GM18499 (cell line): ENCODE data around the gene SLIT1.
"Not testable (repeated sequence)": the region's sequence is repeated elsewhere in the genome, so short reads cannot be mapped to it uniquely, and the experiment has no call there.

Source experiments
- ATAC-seq: cut with Tn5 transposase; IDR thresholded peaks from one replicate; pipeline ENCODE4 v1.9.1; 2021; ENCODE audit warnings: moderate number of reproducible peaks; ENCODE audit not compliant: insufficient read depth, unreplicated experiment

The SLIT1 gene

GRCh38 chr10:97090644-97091043, 95.1 kb downstream of the SLIT1 start:
- ATAC-seq: no peak

- ATAC-seq: no peak
Measured at GRCh38 chr10:97090035-97090434, 95.7 kb downstream of the SLIT1 start.

- no peak for ATAC-seq
Measured at GRCh38 chr10:97089209-97089870, 96.4 kb downstream of the SLIT1 start.

- ATAC-seq: no peak
Measured at GRCh38 chr10:97087296-97087695, 98.5 kb downstream of the SLIT1 start.

GRCh38 chr10:97086530-97086929, 99.2 kb downstream of the SLIT1 start:
- ATAC-seq: no peak

DNA sequence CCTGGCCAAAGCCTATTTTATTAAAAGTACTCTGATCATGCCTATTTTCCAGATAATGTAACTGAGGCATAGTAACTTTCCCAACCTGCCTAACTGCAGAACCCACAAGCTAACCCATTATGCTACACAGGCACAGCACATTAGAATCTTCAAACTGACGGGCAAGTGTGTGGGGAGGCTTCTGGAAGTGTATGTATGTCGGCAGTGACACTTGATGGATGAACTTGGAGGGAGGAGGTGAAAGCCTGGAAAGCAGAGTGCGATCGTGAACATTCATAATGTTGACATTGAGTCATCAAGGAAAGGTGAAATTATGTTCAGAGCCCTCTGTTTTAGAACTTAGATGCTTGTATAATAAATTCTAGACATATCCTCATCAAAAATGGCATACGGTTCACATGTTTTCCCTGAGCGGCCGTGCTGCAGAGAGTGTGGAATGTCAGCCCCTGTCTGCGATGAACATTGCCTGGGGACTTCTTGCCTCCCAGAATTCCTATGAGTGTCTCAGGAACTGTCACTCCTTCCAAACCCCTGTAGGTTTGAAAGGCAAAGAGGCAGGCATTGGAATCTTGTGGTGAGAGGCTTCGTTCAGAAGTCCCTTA, 102.4 kb downstream of the SLIT1 start:
- ATAC-seq: no peak

DNA sequence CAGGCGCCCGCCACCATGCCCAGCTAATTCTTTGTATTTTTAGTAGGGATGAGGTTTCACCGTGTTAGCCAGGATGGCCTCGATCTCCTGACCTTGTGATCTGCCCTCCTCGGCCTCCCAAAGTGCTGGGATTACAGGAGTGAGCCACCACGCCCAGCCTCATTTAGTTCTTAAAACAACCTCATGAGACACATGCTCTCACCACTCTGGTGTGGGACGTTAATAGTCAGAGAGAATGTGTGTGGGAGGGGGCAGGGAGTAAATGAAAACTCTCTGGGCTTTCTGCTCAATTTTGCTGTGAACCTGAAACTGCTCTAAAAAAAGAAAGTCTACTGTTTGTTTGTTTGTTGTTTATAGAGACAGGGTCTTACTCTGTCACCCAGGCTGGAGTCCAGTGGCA, 103.2 kb downstream of the SLIT1 start:
- not testable (repeated sequence) for ATAC-seq

DNA sequence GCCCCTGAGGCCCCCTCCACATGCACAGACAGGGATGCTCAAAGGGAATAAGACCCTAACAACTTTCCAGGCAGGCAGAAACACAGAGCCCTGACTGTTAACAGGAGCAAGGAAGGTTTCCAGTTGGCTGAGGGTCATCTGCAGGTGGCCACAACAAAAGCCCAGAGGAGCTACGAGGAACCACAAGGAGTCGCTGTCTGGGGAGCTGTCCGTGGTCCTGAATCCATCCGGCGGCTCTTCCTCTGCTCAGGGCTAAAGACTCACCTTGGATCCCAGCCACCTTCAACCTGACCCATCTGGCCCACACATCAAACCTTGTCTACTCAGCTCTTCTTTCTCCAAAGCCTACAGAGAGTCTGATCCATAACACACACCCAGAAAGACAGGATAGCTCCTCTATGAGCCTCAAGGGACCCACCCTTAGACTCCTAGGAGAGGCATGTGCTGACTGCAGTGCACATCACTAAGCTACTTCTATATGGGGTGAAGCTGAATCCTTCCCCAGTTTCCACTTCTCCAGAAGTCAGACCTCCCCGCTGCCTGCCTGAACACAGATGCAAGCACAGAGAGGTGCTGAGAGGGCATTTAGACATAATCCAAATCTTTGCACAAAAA, 104.0 kb downstream of the SLIT1 start:
- no peak for ATAC-seq

DNA sequence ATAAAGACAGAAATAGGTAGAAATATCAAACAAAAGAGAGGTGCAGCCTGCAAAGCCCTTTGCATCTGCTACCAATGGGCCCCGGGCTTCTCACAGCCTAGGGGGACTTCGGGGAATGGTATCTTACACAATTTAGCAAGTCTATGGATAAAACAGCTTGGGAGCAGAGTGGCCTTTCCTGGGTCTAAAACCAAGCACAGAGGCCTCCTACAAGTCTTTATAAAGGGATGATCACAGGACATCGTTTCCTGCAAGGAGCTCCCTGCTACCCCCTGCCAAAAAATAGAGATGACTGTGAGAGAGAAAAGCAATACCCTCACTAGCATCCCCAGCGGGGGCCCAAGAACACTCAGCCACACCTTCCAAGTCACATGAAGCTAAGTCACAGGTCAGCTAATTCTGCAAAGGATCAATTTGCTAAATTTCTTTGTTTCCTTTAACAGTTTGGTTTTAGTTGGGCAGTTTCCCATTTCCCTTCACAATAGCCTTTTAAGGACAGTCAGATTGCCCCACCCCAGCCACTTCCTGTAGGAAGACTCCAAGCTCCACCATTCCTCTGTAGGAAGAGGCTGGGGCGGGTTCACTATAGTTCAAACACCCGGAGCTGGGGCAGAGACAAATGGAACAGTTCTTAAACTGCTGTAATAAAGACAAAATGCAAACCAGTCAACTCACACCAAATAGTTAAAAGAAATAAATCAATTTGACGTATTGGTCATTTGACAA, 105.5 kb downstream of the SLIT1 start:
- ATAC-seq: no peak

GRCh38 chr10:97079448-97079847, 106.3 kb downstream of the SLIT1 start:
- ATAC-seq: no peak

DNA sequence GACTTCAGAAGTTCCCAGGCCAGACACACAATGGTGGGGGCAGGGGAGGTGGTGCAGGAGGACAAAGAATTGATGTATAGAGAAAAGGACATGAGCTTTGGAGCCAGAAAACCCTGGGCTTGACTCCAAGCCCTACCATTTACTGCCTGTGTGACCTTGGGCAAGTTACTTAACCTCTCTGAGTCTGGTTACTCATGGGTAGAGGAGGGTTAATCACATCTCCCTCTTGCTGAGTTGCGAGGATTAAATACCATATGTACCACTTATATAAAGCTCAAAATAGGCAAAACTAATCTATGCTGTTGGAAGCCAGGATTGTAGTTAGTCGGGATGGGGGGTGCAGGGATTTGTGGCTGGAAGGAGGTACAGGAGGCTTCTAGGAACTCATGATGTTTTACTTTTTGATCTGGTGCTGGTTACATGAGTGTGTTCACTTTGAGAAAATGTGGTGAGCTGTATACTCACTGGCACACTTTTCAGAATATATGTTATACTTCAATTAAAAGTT, 106.8 kb downstream of the SLIT1 start:
- ATAC-seq: no peak

- no peak for ATAC-seq
Measured at GRCh38 chr10:97078261-97078937, 107.4 kb downstream of the SLIT1 start.

GRCh38 chr10:97076781-97077180, 109.0 kb downstream of the SLIT1 start:
- no peak for ATAC-seq

- no peak for ATAC-seq
Measured at GRCh38 chr10:97075961-97076525, 109.7 kb downstream of the SLIT1 start.

DNA sequence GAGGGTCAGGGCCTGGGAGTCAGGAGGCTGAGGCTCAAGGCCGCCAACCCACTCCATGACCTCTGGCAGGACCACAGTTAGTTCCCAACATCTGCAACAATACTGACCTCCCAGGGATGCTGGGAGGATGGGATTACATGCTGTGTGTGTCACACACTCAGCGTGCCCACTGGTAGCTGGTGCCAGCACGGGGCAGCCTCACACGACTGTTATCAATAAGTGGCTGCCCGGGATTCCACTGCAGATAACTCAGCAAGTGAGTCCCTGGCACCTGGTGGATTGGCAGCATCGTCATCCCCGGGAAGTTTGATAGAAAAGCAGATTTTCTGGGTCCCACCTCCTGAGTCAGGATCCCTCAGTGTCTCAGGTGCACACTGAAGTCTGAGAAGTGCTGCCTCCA, 110.3 kb downstream of the SLIT1 start:
- no peak for ATAC-seq

DNA sequence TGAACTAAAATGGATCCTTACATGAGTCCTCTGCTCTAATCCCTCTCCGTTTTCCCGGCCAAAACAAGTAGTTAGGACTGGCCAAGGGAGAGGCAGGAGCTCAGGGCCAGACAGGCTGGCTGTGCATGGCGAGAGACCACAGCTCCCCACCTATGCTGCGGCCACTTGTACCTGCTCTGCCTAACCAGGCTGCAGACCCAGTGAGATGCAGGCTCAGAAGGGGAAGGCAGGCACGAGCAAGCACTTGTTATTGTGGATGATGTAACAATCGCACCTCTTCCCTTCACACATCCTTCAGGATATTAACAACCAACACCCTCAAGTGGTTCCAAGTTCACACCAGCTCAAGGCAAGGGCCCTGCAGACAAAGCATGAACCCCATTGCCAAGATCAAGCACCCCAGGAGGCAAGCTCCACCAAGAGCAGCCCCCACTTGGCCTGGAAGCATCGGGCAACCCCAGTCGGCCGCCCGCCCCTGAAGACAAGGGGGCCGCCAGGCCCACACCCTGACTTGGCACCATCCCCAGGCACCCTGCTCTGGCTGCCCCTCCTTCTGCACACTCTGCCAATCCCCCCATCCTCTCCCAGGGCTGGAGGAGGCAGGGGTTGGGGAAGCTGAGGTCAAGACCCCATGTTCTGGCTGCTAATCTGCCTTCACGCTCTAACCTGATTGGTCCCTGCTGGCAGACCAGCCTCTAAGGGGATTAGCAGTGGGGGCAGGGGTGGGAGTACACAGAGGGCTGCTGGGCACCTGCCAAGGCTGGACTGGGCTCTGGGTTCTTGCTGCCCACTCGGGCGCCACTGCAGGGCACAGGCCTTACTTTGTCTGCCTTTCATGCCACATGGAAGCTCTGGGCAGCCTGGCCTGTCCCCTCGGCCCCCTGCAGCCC, 111.3 kb downstream of the SLIT1 start:
- no peak for ATAC-seq

- no peak for ATAC-seq
Measured at GRCh38 chr10:97072851-97073665, 112.7 kb downstream of the SLIT1 start.

DNA sequence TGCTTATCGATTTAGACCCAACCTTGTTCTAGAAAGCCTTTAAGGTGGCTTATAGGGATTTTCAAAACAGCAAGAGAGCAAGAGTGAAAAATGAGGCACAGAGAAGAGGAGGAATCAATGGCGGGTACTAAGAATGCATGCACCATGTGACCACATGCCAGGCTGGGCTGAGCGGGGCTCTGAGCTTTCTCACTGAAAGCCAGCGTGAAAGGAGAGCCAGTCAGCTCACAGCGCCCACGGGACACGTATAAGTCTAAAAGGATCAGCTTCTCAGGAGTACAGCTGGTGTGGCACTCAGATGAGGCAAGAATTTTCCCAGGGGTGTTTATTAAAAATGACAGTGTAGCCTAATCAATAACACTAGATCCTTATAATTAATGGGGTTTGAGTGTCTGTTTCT, 114.3 kb downstream of the SLIT1 start:
- no peak for ATAC-seq
